ENCODE measurements around the gene BACH1.

BACH1 gene

DNA sequence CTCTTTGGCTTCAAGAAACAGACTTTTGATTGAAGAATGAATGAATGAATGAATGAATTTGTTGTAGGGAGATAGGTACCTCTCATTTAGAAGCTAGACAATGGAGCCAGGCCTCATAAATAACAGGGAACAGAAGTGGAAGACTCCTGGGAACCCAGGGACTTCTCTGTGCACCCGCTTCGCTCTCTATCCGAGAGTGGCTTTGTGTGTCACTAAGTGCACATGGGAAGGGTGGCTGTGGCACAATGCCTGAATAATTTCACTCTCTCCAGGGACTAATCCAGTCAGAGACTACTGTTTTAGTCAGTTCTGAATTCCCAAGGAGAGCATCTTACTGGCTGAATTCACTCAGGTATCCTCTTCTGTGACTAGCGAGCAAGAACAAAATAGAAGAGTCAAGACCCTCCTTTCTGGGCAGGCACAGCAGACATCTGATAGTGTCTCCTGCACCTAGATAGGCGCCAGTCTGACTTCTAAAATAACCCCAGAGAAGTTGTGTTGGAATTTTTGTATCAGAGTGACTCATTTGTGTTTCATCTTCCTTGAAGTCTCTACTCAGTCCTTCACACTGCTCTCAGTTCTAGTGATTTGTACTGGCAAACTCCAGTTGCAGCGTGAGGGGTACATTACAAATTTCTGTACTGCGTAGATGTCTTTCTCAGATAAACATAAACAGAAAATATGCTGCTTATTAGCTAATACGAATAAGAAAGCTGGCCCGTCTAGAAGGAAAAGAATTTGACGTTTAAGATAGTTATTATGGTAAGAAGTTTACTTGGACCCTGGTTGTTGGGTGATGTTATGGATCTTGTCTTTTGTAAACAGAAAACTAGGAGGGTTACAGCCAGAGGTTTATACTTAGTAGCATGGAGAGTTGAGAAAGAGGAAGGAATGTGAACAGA is 34.0 kb downstream of the BACH1 start:
- DNase-seq (ENCODE audit: low read depth, low spot score), result no peak
- ChIA-PET CTCF (interaction anchor here (1.4 to 1.7 kb wide), 2 partner anchors 40 to 169 kb away, joined by 3 read pairs; no protein-coding TSS in a partner anchor), POLR2A (no interaction called here)
- TF ChIP-seq, protein P1, sequence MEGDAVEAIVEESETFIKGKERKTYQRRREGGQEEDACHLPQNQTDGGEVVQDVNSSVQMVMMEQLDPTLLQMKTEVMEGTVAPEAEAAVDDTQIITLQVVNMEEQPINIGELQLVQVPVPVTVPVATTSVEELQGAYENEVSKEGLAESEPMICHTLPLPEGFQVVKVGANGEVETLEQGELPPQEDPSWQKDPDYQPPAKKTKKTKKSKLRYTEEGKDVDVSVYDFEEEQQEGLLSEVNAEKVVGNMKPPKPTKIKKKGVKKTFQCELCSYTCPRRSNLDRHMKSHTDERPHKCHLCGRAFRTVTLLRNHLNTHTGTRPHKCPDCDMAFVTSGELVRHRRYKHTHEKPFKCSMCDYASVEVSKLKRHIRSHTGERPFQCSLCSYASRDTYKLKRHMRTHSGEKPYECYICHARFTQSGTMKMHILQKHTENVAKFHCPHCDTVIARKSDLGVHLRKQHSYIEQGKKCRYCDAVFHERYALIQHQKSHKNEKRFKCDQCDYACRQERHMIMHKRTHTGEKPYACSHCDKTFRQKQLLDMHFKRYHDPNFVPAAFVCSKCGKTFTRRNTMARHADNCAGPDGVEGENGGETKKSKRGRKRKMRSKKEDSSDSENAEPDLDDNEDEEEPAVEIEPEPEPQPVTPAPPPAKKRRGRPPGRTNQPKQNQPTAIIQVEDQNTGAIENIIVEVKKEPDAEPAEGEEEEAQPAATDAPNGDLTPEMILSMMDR (IDR thresholded peaks at IDR 0.05; ENCODE audit: insufficient read depth, low read length, missing control alignments), result no peak
- H3K4me3 ChIP-seq (ENCODE audit: low read depth, low read length), result no peak overlapping the region

DNA sequence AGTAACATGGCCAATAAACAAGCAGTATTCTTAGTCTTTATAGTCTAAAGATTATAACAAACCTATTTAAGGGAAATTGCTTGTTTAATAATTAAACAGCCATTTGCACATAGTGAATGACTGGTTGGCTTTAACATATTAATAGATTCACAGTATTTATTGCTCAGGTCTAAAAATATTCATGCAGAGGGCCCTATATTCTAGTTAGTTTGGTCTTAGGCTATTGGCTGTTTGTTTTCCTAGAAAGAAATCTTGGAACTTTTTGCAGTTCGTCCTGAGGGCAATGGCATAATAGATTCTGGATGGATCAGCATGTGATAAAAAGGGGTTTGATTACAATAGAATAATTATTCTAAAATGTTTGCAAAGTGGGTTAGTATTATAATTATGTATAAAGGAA is 34.7 kb downstream of the BACH1 start:
- POLR2A ChIA-PET, result no interaction called here
- CTCF ChIA-PET, result interaction anchor here (1.7 kb wide), 1 partner anchor 39 kb away, joined by 3 read pairs; no protein-coding TSS in a partner anchor
- no peak for DNase-seq (ENCODE audit: low read depth, low spot score)
- no peak overlapping the region for H3K4me3 ChIP-seq (ENCODE audit: low read depth, low read length)
- TF ChIP-seq, protein P1 (IDR thresholded peaks at IDR 0.05; ENCODE audit: insufficient read depth, low read length, missing control alignments), result no peak

DNA sequence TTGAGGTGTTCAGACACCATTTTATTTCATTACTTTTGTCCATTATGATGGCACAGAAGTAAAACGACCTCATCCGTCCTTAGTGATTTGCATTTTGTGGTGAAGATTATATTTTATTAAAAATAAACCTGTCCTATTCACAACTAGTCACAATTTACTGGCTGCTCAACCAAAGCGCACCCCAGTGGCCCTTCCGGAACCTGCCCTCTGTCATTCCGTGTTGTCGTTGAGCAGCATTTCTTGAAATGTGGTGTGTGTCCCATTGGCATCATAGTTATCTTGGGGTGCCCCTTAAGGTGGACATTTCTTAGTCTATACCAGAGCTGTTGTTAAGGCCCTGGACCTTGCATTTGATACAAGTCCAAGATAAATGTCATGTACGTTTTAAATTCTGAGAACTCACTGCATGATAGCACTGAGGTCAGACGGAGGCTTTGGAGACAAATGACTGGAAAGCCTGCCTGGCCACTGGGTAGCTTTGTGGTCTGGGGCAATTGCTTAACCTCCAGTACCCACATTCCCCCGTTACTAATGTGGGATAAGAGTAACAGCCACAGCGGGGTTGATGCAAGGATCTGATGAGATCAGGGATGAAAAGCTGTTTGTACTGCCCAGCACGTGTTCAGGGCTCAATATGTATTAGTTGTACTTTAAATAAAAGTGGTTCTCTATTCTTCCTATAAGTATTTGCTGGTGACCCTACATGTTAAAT is 36.2 kb downstream of the BACH1 start:
- no peak overlapping the region for H3K4me3 ChIP-seq (ENCODE audit: low read depth, low read length)
- TF ChIP-seq, protein P1 (IDR thresholded peaks at IDR 0.05; ENCODE audit: insufficient read depth, low read length, missing control alignments), result no peak
- DNase-seq (ENCODE audit: low read depth, low spot score), result no peak
- ChIA-PET CTCF (interaction anchor here (0.9 to 2.0 kb wide), 4 partner anchors 9 to 245 kb away, joined by 3 to 6 read pairs (median 5); no protein-coding TSS in a partner anchor), POLR2A (no interaction called here)

DNA sequence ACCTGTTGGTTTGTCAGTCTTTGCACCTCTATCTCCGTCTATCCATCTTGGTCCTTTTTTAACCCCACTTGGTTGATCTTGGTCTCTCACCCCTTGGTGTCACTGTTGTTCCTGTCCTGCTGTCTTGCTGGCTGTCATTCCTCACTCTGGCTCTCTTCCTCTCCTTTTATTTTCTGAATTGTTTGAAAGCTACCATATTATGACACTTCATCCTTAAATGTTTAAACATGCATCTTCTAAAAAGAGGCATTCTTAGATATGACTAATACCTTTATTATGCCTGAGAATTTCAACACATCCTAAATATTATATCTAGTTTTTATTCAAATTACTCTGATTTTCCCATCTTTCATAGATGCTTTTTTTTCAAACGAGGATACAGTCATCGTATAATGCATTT is 37.0 kb downstream of the BACH1 start:
- DNase-seq (ENCODE audit: low read depth, low spot score), result no peak
- TF ChIP-seq, protein P1 (IDR thresholded peaks at IDR 0.05; ENCODE audit: insufficient read depth, low read length, missing control alignments), result no peak
- ChIA-PET POLR2A (interaction anchor here (0.5 kb wide), 1 partner anchor 12 kb away, joined by 4 read pairs; no protein-coding TSS in a partner anchor), CTCF (interaction anchor here (1.3 to 2.0 kb wide), 3 partner anchors 8 to 18 kb away, joined by 5 to 6 read pairs (median 5); no protein-coding TSS in a partner anchor)
- H3K4me3 ChIP-seq (ENCODE audit: low read depth, low read length), result no peak overlapping the region

DNA sequence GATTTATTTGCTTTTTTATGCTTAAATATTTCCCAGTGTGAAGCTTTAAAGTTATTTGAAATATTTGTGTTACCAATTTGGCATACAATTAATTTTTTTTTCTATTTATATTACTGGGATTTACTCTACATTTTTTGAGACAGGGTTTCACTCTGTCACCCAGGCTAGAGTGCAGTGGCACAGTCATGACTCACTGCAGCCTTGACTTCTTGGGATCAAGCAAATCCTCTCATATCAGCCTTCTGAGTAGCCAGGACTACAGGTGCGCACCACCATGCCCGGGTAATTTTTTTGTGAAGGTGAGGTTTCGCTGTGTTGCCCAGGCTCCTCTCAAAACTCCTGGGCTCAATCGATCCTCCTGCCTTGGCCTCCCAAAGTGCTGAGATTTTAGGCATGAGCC is 39.5 kb downstream of the BACH1 start:
- ChIA-PET CTCF (interaction anchor here (2.0 to 2.5 kb wide), 3 partner anchors 11 to 174 kb away, joined by 5 to 9 read pairs (median 5); no protein-coding TSS in a partner anchor), POLR2A (no interaction called here)
- no peak overlapping the region for H3K4me3 ChIP-seq (ENCODE audit: low read depth, low read length)
- no peak for DNase-seq (ENCODE audit: low read depth, low spot score)
- TF ChIP-seq, protein P1 (IDR thresholded peaks at IDR 0.05; ENCODE audit: insufficient read depth, low read length, missing control alignments), result no peak
